Measurements from ENCODE around the gene LIPE. TPM values are rescaled to one million over a fixed set of nuclear protein-coding genes. Genes with fewer than 3 reads are reported as not detected.

LIPE gene
- total RNA-seq, 1 donor from 2014 or later = 10.8 TPM

DNA sequence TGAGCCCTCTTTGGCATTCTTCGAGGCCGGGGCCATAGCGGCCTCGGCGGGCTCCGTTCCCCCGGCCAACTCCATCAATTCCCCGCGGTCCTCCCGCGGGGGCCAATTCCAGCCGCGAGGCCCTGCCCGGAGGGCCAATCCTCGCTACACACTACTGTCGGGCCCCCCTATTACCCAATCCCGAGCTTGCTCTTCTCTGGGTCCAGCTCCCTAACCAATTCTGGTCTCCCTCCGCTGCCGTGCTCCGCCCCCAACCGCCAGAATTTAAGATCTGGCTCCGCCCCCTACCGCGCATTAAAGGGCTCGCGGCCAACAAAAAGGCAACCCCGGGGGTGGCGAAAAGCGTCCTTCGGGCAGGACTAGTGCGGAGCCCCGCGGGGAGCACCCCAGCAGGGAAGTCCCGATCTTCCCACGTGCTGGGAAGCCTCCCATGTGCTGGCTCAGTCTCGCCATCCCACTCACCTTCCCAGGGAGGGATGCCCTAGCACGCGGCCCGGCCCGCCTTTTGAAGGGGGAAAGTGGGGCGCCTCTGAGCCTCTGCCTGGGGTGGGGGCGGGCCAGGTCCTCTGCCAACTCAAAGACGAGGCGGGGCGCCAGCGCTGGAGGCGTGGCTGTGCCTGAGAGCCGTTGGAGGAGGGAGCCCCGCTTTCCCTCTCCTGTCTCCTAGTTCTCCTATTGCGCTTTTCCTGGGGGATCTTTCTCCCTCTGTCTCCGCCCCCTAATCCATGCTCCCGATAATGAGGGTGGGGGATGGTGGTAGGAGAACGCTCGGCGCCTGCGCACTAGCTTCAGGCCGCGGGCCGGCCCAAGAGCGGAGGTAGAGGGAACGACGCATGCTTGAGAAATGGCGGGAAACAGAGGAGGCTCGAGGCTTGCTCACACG lies 3.5 kb downstream of the LIPE start:
- no peaks in the 10 kb centered on the region for H3K9me3 Mint-ChIP-seq
- TF ChIP-seq, protein P1, sequence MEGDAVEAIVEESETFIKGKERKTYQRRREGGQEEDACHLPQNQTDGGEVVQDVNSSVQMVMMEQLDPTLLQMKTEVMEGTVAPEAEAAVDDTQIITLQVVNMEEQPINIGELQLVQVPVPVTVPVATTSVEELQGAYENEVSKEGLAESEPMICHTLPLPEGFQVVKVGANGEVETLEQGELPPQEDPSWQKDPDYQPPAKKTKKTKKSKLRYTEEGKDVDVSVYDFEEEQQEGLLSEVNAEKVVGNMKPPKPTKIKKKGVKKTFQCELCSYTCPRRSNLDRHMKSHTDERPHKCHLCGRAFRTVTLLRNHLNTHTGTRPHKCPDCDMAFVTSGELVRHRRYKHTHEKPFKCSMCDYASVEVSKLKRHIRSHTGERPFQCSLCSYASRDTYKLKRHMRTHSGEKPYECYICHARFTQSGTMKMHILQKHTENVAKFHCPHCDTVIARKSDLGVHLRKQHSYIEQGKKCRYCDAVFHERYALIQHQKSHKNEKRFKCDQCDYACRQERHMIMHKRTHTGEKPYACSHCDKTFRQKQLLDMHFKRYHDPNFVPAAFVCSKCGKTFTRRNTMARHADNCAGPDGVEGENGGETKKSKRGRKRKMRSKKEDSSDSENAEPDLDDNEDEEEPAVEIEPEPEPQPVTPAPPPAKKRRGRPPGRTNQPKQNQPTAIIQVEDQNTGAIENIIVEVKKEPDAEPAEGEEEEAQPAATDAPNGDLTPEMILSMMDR (IDR thresholded peaks at IDR 0.05; ENCODE audit: unreplicated experiment) = peak; percentile 6
- H3K4me1 Mint-ChIP-seq = peaks cover 37% of the 10 kb centered on the region
- peak; percentile 60 to 84 for DNase-seq (ENCODE audit: low spot score in 2 of 2, unreplicated experiment in 2 of 2)
- peak overlapping the region; percentile 61 for H3K27ac Mint-ChIP-seq
- H3K36me3 Mint-ChIP-seq = no peaks in the 10 kb centered on the region
- H3K4me3 Mint-ChIP-seq = peak overlapping the region; percentile 78
- H3K27me3 Mint-ChIP-seq (ENCODE audit: low read depth) = peaks cover 5% of the 10 kb centered on the region

DNA sequence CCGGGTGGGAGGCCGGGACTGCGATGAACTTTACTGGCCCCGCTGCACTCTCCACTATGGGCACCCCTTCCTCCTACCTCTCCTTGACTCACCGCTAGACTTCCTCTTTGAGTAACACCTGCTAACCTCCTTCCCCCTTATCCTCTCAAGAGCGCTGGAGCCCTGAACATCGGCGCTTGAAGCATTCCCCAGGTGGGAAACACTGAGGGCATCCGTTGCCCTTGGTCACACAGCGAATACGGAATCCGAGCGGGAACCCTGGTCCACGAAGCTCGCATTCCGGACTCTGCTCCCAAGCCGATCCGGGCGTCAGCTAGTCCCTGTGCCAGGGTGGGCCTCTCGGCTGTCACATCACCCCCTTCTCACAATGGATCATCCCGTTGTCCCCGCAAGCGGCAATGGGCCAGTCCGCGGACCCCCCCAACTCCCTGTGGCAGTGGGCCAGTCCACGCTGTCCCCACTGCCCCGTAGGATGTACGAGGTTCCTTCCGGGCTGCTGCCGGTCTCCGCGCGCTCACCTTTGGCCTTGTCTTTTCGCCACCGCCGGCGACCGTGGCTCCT lies 4.2 kb downstream of the LIPE start:
- Mint-ChIP-seq H3K27ac (no peak overlapping the region), H3K9me3 (no peaks in the 10 kb centered on the region), H3K4me1 (peaks cover 29% of the 10 kb centered on the region), H3K27me3 (ENCODE audit: low read depth) (peaks cover 5% of the 10 kb centered on the region), H3K4me3 (peak overlapping the region; percentile 78), H3K36me3 (no peaks in the 10 kb centered on the region)
- TF ChIP-seq, protein P1 (IDR thresholded peaks at IDR 0.05; ENCODE audit: unreplicated experiment) = no peak
- peak in 1 of 2 experiments; percentile 64 for DNase-seq (ENCODE audit: low spot score in 2 of 2, unreplicated experiment in 2 of 2)

DNA sequence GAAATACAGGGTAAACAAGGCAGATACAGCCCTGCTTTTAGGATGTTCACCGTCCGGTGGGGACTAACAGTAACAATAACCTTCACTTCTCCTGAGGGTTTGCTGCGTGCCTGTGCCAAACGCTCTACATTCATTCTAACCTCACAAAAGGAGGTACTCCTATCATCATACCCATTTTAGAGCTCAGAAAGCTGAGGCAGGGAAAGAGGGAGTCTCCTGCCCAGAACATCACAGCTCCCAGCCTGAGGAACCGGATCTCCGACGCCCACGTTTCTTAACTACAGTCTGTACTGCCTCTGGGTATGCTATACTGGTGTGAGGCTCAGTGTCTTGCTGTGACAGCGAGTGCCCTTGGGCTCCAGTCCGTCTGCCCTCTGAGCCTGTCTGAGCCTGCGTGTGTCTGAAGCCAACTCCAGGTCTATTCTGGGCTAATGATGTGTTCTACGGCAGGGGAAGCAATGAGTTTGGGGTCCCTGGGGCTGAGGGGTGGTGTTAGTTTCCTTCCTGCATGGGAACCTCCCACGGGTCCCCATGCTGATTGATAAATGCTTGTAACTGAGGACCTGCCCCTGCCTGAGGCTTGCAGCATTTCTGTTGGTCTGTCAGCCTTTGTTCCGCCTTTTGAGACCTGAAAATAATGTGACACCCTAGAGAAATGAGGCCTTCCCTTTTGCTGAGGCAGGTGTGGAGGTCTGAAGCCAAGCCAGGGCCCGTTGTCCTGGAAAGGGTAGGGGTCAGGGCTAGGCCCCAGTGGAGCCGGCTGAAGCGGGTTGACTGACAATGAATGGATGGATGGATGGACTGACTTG lies 4.9 kb downstream of the LIPE start:
- no peak overlapping the region for H3K27ac Mint-ChIP-seq
- DNase-seq (ENCODE audit: low spot score in 2 of 2, unreplicated experiment in 2 of 2) = no peak
- no peaks in the 10 kb centered on the region for H3K36me3 Mint-ChIP-seq
- H3K4me1 Mint-ChIP-seq = peaks cover 26% of the 10 kb centered on the region
- peak overlapping the region; percentile 78 for H3K4me3 Mint-ChIP-seq
- TF ChIP-seq, protein P1 (IDR thresholded peaks at IDR 0.05; ENCODE audit: unreplicated experiment) = no peak
- peaks cover 5% of the 10 kb centered on the region for H3K27me3 Mint-ChIP-seq (ENCODE audit: low read depth)
- H3K9me3 Mint-ChIP-seq = no peaks in the 10 kb centered on the region

DNA sequence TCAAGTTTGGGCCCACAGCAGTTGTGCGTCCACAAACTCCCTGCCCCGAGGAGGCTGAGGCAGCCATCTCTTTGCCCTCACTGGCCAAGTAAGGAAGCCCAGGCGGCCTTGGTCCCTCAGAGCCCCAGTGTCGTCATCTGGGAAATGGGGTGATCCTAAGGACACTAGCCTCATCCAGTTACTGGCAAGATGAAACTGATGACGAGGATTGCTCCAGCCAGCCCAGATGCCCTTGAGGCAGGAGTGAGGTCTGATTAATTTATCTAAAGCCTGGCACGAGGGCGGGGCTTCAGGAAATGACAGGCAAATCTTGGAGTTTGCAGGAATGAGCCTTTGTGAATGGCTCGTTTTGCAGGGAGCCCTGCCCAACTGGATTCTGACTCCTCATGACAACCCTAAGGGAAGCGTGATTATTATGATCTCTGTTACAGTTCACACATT lies 5.6 kb downstream of the LIPE start:
- Mint-ChIP-seq H3K27me3 (ENCODE audit: low read depth) (peaks cover 5% of the 10 kb centered on the region), H3K27ac (no peak overlapping the region)
- TF ChIP-seq, protein P1 (IDR thresholded peaks at IDR 0.05; ENCODE audit: unreplicated experiment) = no peak

DNA sequence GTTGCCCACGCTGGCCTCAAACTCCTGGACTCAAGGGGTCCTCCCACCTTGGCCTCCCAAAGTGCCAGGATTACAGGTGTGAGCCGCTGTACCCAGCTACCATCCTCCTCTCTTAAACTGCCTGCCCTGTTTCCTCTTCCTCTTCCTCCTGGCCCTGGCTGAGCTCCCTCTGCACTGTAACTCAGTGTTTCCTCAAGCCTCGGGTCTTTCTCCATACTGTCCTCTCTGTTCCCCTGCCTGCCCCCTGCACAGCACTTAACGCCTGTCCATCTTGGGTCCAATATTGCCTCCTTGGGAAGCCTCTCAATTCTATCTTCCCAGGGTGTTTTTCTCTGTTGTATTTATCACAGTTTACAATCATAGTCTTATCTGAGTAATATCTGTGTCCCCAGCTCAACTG lies 6.1 kb downstream of the LIPE start:
- DNase-seq (ENCODE audit: low spot score in 2 of 2, unreplicated experiment in 2 of 2) = no peak
- Mint-ChIP-seq H3K27me3 (ENCODE audit: low read depth) (peaks cover 5% of the 10 kb centered on the region), H3K27ac (no peak overlapping the region), H3K9me3 (no peaks in the 10 kb centered on the region), H3K4me1 (peaks cover 25% of the 10 kb centered on the region), H3K4me3 (no peak overlapping the region), H3K36me3 (no peaks in the 10 kb centered on the region)
- TF ChIP-seq, protein P1 (IDR thresholded peaks at IDR 0.05; ENCODE audit: unreplicated experiment) = no peak

More for the DNA sequence above, 5.6 kb downstream of the LIPE start:
- Mint-ChIP-seq H3K4me3 (no peak overlapping the region), H3K36me3 (no peaks in the 10 kb centered on the region), H3K4me1 (peaks cover 25% of the 10 kb centered on the region), H3K9me3 (no peaks in the 10 kb centered on the region)
- DNase-seq (ENCODE audit: low spot score in 2 of 2, unreplicated experiment in 2 of 2) = no peak
